NB4 (cell line): ENCODE results near the gene KLRC3.

ENCODE experiments used
- CTCF ChIP-seq: IDR thresholded peaks from one replicate; pipeline ENCODE4 v1.5.1; 2012; ENCODE audit warnings: low read depth, low read length
- MYC ChIP-seq: IDR thresholded peaks from 2 replicates; pipeline ENCODE4 v1.6.1; 2011; ENCODE audit warnings: low read depth, low read length

DNA sequence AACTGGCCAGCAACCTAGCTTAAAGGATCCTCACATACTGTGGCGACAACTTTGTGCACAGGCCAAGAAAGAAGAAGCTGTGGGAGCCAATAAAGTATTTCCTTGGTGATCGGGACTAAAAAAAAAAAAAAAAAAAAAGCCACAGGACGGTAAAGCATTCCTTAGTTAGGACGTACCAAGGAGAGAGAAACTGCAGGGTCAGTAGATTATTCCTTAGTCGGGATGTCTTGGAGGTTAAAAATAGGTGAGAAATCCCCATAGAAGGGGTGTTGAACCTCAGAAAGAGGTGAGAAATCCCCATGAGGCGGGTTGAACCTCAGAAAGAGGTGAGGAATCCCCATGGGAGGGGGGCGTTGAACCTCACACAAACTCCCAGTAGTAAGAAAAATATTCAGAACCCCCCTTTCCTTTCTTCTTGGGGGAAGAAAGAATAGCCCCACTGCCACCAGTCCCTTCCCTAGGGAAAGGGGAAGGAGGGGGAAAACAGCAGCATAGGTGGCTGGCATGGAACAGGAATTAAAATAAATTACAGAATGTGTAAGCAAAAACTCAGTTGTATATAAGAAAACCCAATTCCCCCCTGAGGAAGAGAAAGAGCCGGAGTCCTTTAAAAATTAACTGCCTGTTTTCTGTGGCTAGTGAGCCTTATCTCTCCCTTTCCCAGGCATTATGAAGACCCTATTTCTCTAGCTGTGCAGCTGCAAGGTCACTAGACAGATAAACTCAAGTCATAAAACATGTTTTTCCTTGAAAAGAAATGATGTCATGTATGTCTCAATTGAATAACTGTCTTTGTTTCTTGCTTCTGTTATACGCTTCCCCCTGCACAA lies 57.4 kb downstream of the KLRC3 start:
- TF ChIP-seq CTCF (no peak), MYC (no peak)
